Nephron progenitor cell (in vitro differentiated cells): ENCODE data around the gene DEXI.

Experiments
- DNase-seq: peaks from one replicate; pipeline ENCODE4 v3.0.0; 2021
- H3K27ac Mint-ChIP-seq: 2 replicates; pipeline ENCODE4 v1.8.0; 2021; ENCODE audit warnings: mild to moderate bottlenecking, moderate library complexity, mixed read lengths
- H3K27me3 Mint-ChIP-seq: 2 replicates; pipeline ENCODE4 v1.8.0; 2021; ENCODE audit warnings: mild to moderate bottlenecking, low read depth, mixed read lengths; ENCODE audit not compliant: poor library complexity
- H3K36me3 Mint-ChIP-seq: 2 replicates; pipeline ENCODE4 v1.8.0; 2021; ENCODE audit warnings: low read depth, mixed read lengths
- H3K4me1 Mint-ChIP-seq: 2 replicates; pipeline ENCODE4 v1.8.0; 2021; ENCODE audit warnings: mixed read lengths
- H3K4me3 Mint-ChIP-seq: 2 replicates; pipeline ENCODE4 v1.8.0; 2021; ENCODE audit warnings: mild to moderate bottlenecking, moderate library complexity, mixed read lengths
- H3K9me3 Mint-ChIP-seq: 2 replicates; pipeline ENCODE4 v1.8.0; 2021; ENCODE audit warnings: mild to moderate bottlenecking, moderate library complexity, mixed read lengths
- CTCF ChIP-seq: fragments of 200-600 bp; sonication (generic); IDR thresholded peaks from 2 replicates; pipeline ENCODE4 v1.5.0; 2021; ENCODE audit warnings: antibody characterized with exemption

Gene DEXI

DNA sequence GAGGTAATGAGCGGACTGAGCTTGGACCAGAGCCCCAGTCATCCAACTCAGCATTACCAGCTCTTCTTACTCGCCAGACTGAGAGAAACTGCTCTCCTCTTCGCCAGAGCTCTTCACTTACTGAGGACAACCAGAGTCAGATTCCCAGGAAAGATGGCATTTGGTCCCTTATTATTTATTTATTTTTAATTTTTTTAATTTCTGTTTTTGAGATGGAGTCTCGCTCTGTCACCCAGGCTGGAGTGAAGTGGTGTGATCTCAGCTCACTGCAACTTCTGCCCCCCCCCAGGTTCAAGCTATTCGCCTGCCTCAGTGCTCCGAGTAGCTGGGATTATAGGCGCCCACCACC, 23.3 kb downstream of the DEXI start:
- no peak for DNase-seq
- H3K4me1 Mint-ChIP-seq, result peaks cover 18% of the 10 kb centered on the region
- peaks cover 9% of the 10 kb centered on the region for H3K27me3 Mint-ChIP-seq
- H3K36me3 Mint-ChIP-seq, result no peaks in the 10 kb centered on the region
- H3K27ac Mint-ChIP-seq, result no peak overlapping the region
- H3K4me3 Mint-ChIP-seq, result no peak overlapping the region
- H3K9me3 Mint-ChIP-seq, result no peaks in the 10 kb centered on the region
- peak; percentile 33 for TF ChIP-seq CTCF

DNA sequence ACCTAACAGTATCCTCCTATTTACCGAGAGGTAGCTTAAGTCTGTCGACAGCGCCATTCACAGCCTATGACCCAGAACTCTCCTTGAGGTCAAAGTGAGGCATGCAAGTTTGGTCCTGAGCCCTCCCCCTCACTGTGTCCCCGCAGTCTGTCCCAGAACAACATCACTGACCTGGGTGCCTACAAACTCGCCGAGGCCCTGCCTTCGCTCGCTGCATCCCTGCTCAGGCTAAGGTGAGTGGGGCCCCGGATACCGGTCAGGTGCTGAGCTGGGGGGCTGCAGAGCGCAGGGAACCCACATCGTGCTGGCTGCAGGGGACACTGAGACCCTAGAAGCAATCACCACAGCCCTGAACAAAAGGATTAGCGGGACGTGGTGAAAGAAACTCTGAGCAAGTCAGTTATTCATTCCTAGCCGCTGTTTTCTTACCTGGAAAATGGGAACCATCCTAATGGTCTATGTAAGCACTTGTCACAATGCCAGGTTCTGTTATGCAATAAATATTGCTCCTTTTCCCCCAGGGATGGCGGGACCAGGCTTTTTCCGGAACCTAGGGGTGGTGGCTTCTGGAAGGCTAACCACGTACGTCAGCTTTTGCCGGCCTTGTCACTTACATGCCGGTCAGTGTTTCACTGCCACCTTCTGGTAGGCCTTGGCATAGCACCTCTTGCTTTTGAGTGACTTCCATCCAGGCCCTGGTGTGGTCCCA, 23.8 kb downstream of the DEXI start:
- Mint-ChIP-seq H3K36me3 (no peaks in the 10 kb centered on the region), H3K27me3 (peaks cover 9% of the 10 kb centered on the region), H3K4me1 (peaks cover 18% of the 10 kb centered on the region), H3K4me3 (no peak overlapping the region), H3K27ac (no peak overlapping the region), H3K9me3 (no peaks in the 10 kb centered on the region)
- peak; percentile 95 for DNase-seq
- peak; percentile 93 for TF ChIP-seq CTCF

- Mint-ChIP-seq H3K9me3 (no peaks in the 10 kb centered on the region), H3K36me3 (no peaks in the 10 kb centered on the region), H3K27me3 (peaks cover 20% of the 10 kb centered on the region), H3K4me3 (no peak overlapping the region), H3K4me1 (peaks cover 18% of the 10 kb centered on the region), H3K27ac (no peak overlapping the region)
- TF ChIP-seq CTCF, result no peak
- no peak for DNase-seq
Observed at GRCh38 chr16:10916534-10916933, 25.7 kb downstream of the DEXI start.

DNA sequence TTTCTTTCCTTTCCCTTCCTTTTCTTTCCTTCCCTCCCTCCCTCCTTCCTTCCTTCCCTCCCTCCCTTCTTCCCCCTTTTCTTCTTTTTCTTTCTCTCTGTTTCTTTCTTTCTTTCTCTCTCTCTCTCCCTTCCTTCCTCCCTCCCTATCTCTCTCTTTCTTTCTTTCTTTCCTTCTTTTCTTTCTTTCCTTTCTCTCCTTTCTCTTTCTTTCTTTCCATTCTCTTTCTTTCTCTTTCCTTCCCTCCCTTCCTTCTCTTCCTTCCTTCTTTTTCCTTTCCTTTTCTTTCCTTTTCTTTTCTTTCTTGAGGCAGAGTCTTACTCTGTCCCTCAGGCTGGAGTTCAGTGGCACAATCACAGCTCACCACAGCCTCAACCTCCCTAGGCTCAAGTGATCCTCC, 31.0 kb downstream of the DEXI start:
- Mint-ChIP-seq H3K36me3 (no peaks in the 10 kb centered on the region), H3K4me1 (no peaks in the 10 kb centered on the region), H3K4me3 (no peak overlapping the region), H3K27me3 (peaks cover 29% of the 10 kb centered on the region), H3K9me3 (no peaks in the 10 kb centered on the region), H3K27ac (no peak overlapping the region)
- TF ChIP-seq CTCF, result no peak
- DNase-seq, result no peak

- no peaks in the 10 kb centered on the region for H3K36me3 Mint-ChIP-seq
Observed at GRCh38 chr16:10907757-10908045, 34.6 kb downstream of the DEXI start.

More at GRCh38 chr16:10907757-10908045, 34.6 kb downstream of the DEXI start:
- H3K4me3 Mint-ChIP-seq, result no peak overlapping the region
- peaks cover 32% of the 10 kb centered on the region for H3K27me3 Mint-ChIP-seq
- no peak overlapping the region for H3K27ac Mint-ChIP-seq
- H3K4me1 Mint-ChIP-seq, result no peaks in the 10 kb centered on the region
- H3K9me3 Mint-ChIP-seq, result peaks cover 9% of the 10 kb centered on the region
- no peak for DNase-seq
- no peak for TF ChIP-seq CTCF
